ENCODE results near the gene CHD2.

The CHD2 gene

GRCh38 chr15:92906020-92906419, 5.9 kb downstream of the CHD2 start:
- no peak overlapping the region for H3K4me3 ChIP-seq (ENCODE audit: control insufficient read depth, low read depth, low read length)
- DNase-seq (ENCODE audit: low read depth) = no peak
- no peak for TF ChIP-seq CTCF (IDR thresholded peaks at IDR 0.05; ENCODE audit: control insufficient read depth, insufficient read depth, low read depth, low read length, missing control alignments)

GRCh38 chr15:92906563-92907081, 6.5 kb downstream of the CHD2 start:
- TF ChIP-seq CTCF (IDR thresholded peaks at IDR 0.05; ENCODE audit: control insufficient read depth, insufficient read depth, low read depth, low read length, missing control alignments) = no peak
- H3K4me3 ChIP-seq (ENCODE audit: control insufficient read depth, low read depth, low read length) = no peak overlapping the region
- no peak for DNase-seq (ENCODE audit: low read depth)

- no peak for DNase-seq (ENCODE audit: low read depth)
- TF ChIP-seq CTCF (IDR thresholded peaks at IDR 0.05; ENCODE audit: control insufficient read depth, insufficient read depth, low read depth, low read length, missing control alignments) = no peak
- H3K4me3 ChIP-seq (ENCODE audit: control insufficient read depth, low read depth, low read length) = no peak overlapping the region
Measured at GRCh38 chr15:92907229-92907628, 7.1 kb downstream of the CHD2 start.

- peak; percentile 75 for DNase-seq (ENCODE audit: low read depth)
- no peak overlapping the region for H3K4me3 ChIP-seq (ENCODE audit: control insufficient read depth, low read depth, low read length)
Measured at GRCh38 chr15:92907896-92908712, 8.0 kb downstream of the CHD2 start.

GRCh38 chr15:92908713-92909057, 8.6 kb downstream of the CHD2 start:
- no peak overlapping the region for H3K4me3 ChIP-seq (ENCODE audit: control insufficient read depth, low read depth, low read length)
- no peak for DNase-seq (ENCODE audit: low read depth)

More at GRCh38 chr15:92907896-92908712, 8.0 kb downstream of the CHD2 start:
- no peak for TF ChIP-seq CTCF (IDR thresholded peaks at IDR 0.05; ENCODE audit: control insufficient read depth, insufficient read depth, low read depth, low read length, missing control alignments)

GRCh38 chr15:92909136-92909781, 9.1 kb downstream of the CHD2 start:
- no peak for DNase-seq (ENCODE audit: low read depth)
- no peak overlapping the region; the same call in 1 of the 2 replicates for H3K4me3 ChIP-seq (ENCODE audit: control insufficient read depth, low read depth, low read length)
- TF ChIP-seq CTCF (IDR thresholded peaks at IDR 0.05; ENCODE audit: control insufficient read depth, insufficient read depth, low read depth, low read length, missing control alignments) = no peak

More at GRCh38 chr15:92908713-92909057, 8.6 kb downstream of the CHD2 start:
- no peak for TF ChIP-seq CTCF (IDR thresholded peaks at IDR 0.05; ENCODE audit: control insufficient read depth, insufficient read depth, low read depth, low read length, missing control alignments)
